Measurements from ENCODE around the gene MED31. TPM values are rescaled to one million over a fixed set of nuclear protein-coding genes. Genes with fewer than 3 reads are reported as not detected.

MED31 gene
- total RNA-seq, 4 donors from 2014 or later, result 3.8 to 8.6 (median 7.2) TPM

- no peak overlapping the region for H3K27ac ChIP-seq
- in situ Hi-C loops (cut with MboI; ENCODE audit: low sequenced_read_pairs in 4 of 4), result loop anchor here in 2 of 4 donors (25.0 kb wide), 2 partner anchors 110 to 160 kb away; partner anchors contain the start of genes FBXO39 (in 1 of the 2) and TEKT1 (in 1 of the 2)
- TF ChIP-seq POLR2A (IDR thresholded peaks at IDR 0.05), result no peak
- TF ChIP-seq CTCF (IDR thresholded peaks at IDR 0.05 in 4 of 5, conservative IDR thresholded peaks at IDR 0.05 in 1 of 5), result no peak
- H3K27me3 ChIP-seq, result peaks cover 0 to 4% (median 0%) of the 10 kb centered on the region in 3 donors
- no peaks in the 10 kb centered on the region for H3K36me3 ChIP-seq
- H3K4me1 ChIP-seq, result no peaks in the 10 kb centered on the region
- ATAC-seq, result no peak
- no peak overlapping the region for H3K4me3 ChIP-seq
- intact Hi-C loops (cut with DNase I; ENCODE audit: low total_unique reads), result no loop called here
- no peak for DNase-seq
- H3K9me3 ChIP-seq, result no peaks in the 10 kb centered on the region
These were observed 25.9 kb upstream of the MED31 start for GRCh38 chr17:6677158-6677831.

- Histone ChIP-seq H3K36me3 (no peaks in the 10 kb centered on the region), H3K4me3 (no peak overlapping the region), H3K27me3 (peaks cover 0 to 4% (median 0%) of the 10 kb centered on the region in 3 donors), H3K9me3 (no peaks in the 10 kb centered on the region), H3K27ac (no peak overlapping the region), H3K4me1 (no peaks in the 10 kb centered on the region)
- ATAC-seq (no peak), DNase-seq (no peak)
- TF ChIP-seq POLR2A (IDR thresholded peaks at IDR 0.05) (no peak), CTCF (IDR thresholded peaks at IDR 0.05 in 4 of 5, conservative IDR thresholded peaks at IDR 0.05 in 1 of 5) (no peak)
- in situ Hi-C loops (cut with MboI; ENCODE audit: low sequenced_read_pairs in 4 of 4), result loop anchor here in 2 of 4 donors (25.0 kb wide), 2 partner anchors 111 to 161 kb away; partner anchors contain the start of genes FBXO39 (in 1 of the 2) and TEKT1 (in 1 of the 2)
- intact Hi-C loops (cut with DNase I; ENCODE audit: low total_unique reads), result no loop called here
These were observed 25.4 kb upstream of the MED31 start for GRCh38 chr17:6676802-6677157.

- intact Hi-C loops (cut with DNase I; ENCODE audit: low total_unique reads) (no loop called here), in situ Hi-C loops (cut with MboI; ENCODE audit: low sequenced_read_pairs in 4 of 4) (loop anchor here in 2 of 4 donors (25.0 kb wide), 2 partner anchors 112 to 162 kb away; partner anchors contain the start of genes FBXO39 (in 1 of the 2) and TEKT1 (in 1 of the 2))
- no peak overlapping the region for H3K27ac ChIP-seq
- H3K36me3 ChIP-seq, result no peaks in the 10 kb centered on the region
- H3K27me3 ChIP-seq, result peaks cover 4 to 6% (median 5%) of the 10 kb centered on the region in 3 donors
- TF ChIP-seq POLR2A (IDR thresholded peaks at IDR 0.05) (no peak), CTCF (IDR thresholded peaks at IDR 0.05 in 4 of 5, conservative IDR thresholded peaks at IDR 0.05 in 1 of 5) (no peak)
- DNase-seq, result no peak
- ATAC-seq, result no peak
- H3K4me1 ChIP-seq, result no peaks in the 10 kb centered on the region
- no peaks in the 10 kb centered on the region for H3K9me3 ChIP-seq
- H3K4me3 ChIP-seq, result no peak overlapping the region
These were observed 23.9 kb upstream of the MED31 start for GRCh38 chr17:6675201-6675825.

GRCh38 chr17:6674586-6674985 lies 23.2 kb upstream of the MED31 start:
- TF ChIP-seq CTCF (IDR thresholded peaks at IDR 0.05 in 4 of 5, conservative IDR thresholded peaks at IDR 0.05 in 1 of 5) (no peak), POLR2A (IDR thresholded peaks at IDR 0.05) (no peak)
- no peaks in the 10 kb centered on the region for H3K9me3 ChIP-seq
- H3K4me3 ChIP-seq, result no peak overlapping the region
- no peaks in the 10 kb centered on the region for H3K4me1 ChIP-seq
- H3K27ac ChIP-seq, result no peak overlapping the region
- intact Hi-C loops (cut with DNase I; ENCODE audit: low total_unique reads) (no loop called here), in situ Hi-C loops (cut with MboI; ENCODE audit: low sequenced_read_pairs in 4 of 4) (loop anchor here in 3 of 4 donors (25.0 kb wide), 2 partner anchors 163 to 338 kb away; partner anchors contain the start of genes BCL6B (in 3 of the 3), RNASEK (in 3 of the 3) and TEKT1 (in 1 of the 3))
- no peak for DNase-seq
- H3K36me3 ChIP-seq, result no peaks in the 10 kb centered on the region
- ATAC-seq, result no peak
- peaks cover 4 to 6% (median 5%) of the 10 kb centered on the region in 3 donors for H3K27me3 ChIP-seq

Data from gastrocnemius medialis (tissue), 4 donors.